HG03571 (cell line): ENCODE results near the gene TMEM174.
"Not testable (repeated sequence)": the region's sequence is repeated elsewhere in the genome, so short reads cannot be mapped to it uniquely, and the experiment has no call there.

Experiments used
- ATAC-seq: cut with Tn5 transposase; IDR thresholded peaks from one replicate; pipeline ENCODE4 v1.9.1; 2021; ENCODE audit not compliant: unreplicated experiment

Gene TMEM174

GRCh38 chr5:73189871-73190376, 16.9 kb downstream of the TMEM174 start:
- ATAC-seq, result no peak

- no peak for ATAC-seq
Observed at GRCh38 chr5:73192370-73192769, 19.4 kb downstream of the TMEM174 start.

DNA sequence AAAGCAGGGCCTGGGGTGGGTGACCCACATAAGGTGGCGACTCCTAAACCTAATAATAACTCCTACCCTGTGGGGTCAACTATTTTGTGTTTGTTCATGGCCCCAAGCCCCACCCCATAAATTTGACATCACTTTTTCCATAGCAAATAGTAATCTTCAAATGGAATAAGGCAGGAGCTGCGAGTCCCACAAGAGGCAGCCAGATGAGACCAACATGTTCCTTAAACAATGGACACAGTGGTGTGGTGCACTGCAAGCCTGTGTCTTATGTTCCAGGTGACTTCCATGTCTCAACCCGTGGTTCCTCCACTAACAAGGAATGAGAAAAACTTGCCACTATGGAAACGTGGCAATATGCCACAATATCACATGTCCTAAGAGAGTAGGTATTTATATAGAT, 20.6 kb downstream of the TMEM174 start:
- no peak for ATAC-seq

DNA sequence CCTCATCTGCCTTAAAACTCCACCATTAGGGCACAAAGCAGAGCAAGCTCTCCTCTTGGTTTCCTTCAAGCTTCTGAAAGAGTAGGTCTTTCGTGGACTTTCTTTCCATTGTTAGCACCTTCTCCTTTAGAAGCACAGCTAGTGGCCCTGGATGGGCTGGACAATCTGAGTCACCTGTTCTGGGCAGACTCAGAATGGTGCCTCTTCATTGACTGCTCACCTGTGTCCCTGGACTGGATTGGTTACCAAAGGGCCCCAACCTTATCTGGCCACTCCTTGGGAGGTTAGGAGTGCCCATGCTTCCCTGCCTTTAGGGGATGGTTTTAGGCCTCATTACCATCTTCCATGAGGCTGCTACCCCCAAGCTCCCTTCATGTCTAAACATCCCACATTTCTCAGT, 23.2 kb downstream of the TMEM174 start:
- ATAC-seq, result no peak

GRCh38 chr5:73197637-73198257, 24.8 kb downstream of the TMEM174 start:
- ATAC-seq, result no peak

GRCh38 chr5:73198833-73199592, 26.0 kb downstream of the TMEM174 start:
- ATAC-seq, result no peak

DNA sequence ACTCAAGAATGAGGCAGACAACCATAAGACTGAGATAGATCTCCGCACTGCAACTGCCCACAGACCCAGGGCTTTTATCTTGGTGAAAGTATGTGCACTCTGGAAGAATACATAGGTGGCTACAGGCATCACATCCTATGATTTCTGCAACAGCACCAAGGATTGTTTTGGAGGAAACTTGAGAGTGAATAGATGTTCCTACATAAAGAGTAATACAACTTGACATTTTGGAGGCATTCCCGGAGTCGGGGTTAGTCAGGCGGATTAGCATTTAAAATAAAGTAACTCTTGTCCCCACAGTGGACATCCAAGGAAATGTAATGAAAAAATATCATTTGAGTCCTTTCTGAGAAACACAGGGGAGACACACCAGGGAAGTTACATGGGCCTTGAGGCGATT, 26.7 kb downstream of the TMEM174 start:
- no peak for ATAC-seq

GRCh38 chr5:73201547-73202513, 28.8 kb downstream of the TMEM174 start:
- peak; percentile 69 for ATAC-seq

- no peak for ATAC-seq
Observed at GRCh38 chr5:73204332-73204731, 31.3 kb downstream of the TMEM174 start.

- ATAC-seq, result no peak
Observed at GRCh38 chr5:73204733-73205132, 31.7 kb downstream of the TMEM174 start.

DNA sequence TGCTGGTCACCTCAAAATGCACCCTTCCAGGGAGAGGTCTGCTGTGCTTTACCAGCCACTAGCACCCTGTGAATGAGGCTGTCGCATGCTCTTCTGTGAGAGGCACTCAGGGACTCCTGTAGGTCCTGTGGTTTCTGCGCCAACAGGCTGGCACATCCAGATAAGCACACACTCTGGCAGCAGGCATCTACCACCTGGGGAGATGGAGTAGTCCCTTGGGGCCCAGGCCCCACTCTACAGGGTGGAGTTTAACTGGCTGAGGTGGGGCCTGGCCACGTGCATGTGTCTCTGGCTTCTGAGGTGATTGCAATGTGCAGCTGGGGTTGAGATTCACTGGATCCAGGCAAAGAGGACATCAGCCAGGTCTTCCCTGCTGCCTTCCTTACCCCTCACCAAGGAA, 32.3 kb downstream of the TMEM174 start:
- no peak for ATAC-seq

- ATAC-seq, result not testable (repeated sequence)
Observed at GRCh38 chr5:73207239-73207638, 34.2 kb downstream of the TMEM174 start.

GRCh38 chr5:73209075-73209474, 36.1 kb downstream of the TMEM174 start:
- not testable (repeated sequence) for ATAC-seq

DNA sequence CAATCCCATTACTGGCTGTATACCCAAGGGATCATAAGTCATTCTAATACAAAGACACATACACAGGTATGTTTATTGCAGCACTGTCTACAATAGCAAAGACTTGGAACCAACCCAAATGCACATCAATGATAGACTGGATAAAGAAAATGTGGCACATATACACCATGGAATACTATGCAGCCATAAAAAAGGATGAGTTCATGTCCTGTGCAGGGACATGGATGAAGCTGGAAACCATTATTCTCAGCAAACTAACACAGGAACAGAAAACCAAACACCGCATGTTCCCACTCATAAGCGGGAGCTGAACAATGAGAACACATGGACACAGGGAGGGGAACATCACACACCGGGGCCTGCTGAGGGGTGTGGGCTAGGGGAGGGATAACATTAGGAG, 39.7 kb downstream of the TMEM174 start:
- not testable (repeated sequence) for ATAC-seq

DNA sequence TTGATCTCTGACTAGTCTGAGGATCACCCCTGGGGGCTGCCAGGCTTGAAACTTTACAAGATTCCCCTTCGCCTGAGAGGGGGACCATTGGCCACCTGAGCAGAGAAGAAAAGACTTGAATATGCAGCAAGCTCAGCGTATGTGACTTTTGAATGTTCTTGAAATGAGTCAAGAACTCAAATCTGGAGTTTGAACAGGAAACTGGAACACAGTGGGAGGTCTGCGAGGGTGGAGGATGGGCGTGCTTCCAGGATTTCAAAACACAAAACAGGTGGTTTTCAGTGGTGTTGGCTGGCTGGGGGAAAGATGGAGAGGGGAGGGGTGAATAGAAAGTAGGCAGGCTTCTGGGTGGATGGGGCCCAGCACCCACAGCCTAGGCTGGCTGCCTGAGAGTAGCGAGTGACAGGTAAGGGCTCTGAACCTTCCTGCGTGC, 40.6 kb downstream of the TMEM174 start:
- ATAC-seq, result no peak

- no peak for ATAC-seq
Observed at GRCh38 chr5:73214306-73214705, 41.3 kb downstream of the TMEM174 start.

GRCh38 chr5:73214996-73215395, 42.0 kb downstream of the TMEM174 start:
- ATAC-seq, result no peak

GRCh38 chr5:73215531-73215890, 42.5 kb downstream of the TMEM174 start:
- no peak for ATAC-seq

DNA sequence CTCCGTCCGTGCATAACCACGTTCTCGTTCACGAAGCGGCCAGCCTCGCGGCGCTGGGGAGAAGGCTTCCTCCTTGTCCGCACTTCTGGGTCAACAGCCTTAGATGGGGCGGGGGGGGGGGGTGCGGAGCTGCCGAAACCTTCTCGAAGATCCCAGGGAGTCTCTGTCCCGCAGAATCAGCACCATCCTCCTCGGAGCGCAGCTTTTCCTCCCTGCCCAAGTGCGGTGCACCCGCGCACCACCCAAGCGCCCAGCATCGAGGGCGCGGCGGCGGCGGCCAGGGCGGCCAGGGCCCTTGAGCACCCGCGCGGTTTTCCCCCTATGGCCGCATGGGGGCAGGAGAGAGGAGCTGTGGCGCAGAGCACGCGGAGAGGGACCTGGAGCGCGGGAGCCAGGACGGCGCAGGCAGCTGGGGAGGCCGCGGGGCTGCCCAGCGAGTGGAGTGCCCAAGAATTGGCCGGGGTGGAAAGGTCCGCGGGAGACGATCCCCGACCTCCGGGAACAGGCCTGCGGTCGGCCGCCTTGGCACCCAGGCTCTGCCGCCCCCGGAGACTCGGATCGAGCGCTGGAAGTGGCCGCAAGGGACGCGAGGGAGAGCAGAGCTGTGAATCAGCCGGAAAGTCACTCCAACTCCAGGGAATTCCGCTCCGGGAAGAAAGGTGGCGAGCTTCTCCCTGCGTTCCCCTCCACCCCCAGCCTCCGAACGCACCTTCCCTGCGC, 43.1 kb downstream of the TMEM174 start:
- ATAC-seq, result no peak

GRCh38 chr5:73218552-73219171, 45.7 kb downstream of the TMEM174 start:
- ATAC-seq, result no peak
